Measurements from ENCODE around the gene SPECC1L.

DNA sequence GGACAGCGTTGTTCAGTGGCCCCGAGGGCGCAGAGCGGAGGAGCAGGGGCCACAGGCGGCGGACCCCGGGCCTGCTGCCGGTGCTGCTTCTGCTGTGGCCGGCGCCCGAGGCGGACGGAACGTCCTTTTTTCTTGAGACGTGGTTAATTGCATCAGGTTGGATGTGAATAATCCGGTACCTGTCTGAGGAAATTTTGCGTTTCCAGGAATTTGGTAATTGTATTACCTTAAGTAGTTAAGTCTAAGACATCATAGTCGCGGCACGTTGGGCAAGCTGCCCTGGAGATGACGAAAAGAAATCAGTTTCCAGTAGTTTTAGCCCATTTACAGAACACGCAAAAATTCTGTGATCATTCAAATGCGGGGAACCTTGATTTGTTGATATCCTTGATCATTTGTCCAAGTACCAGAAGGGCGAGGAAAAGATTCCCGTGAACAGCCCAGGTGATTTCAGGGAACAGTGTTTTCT, 789 bp downstream of the SPECC1L start:
- TF ChIP-seq POLR2A (IDR thresholded peaks at IDR 0.05; ENCODE audit: low read length) (no peak), GATA1 (IDR thresholded peaks at IDR 0.05; ENCODE audit: low read depth, low read length) (no peak)
